ENCODE results near the gene JRKL. TPM values are rescaled to one million over a fixed set of nuclear protein-coding genes. Genes with fewer than 3 reads are reported as not detected.

Gene JRKL
- total and polyA plus RNA-seq, 2 of the 13 experiments (the other 11 are each of a cell fraction or from before 2014, with no cell fraction given) = 3.2 to 4.5 TPM

DNA sequence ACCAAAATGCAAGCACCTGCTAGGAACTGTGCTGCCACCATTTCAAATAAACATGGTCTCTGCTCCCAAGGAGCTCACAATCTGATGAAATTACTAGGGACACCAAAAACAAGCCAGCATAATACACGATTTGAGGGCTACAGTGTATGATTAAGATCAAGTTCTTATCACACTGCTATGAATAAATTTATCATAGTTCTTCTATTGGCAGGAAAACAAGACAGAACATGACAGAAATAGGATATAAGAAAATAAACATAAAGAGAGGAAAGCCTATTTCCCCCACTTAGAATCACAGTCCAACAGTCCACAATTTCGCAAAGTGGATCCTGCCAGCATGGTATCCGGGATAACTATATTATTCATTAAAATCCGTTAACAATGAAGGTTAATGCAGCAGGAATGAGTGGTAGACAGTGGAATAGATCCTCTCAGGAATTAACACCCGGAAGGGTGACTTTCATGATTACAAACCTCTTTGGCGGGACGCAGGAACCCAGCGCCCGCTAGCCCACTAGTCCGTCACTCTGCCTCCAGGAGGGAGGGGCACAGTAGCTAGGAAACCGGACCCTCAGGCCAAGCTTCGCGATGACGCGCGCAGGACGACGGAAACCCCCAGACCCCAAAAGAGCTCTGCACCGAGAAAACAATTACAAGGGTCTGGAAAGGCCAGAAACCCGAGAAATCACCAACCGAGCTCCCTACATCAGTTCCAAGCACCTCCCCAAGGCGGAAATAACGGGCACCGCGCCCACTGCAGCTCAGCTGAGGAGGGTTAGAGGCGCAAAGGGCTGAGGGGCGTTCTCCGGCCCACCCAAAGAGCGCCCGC, 708 bp upstream of the JRKL start:
- Histone ChIP-seq H2AFZ (ENCODE audit: low read length) (no peak overlapping the region), H3K4me2 (ENCODE audit: low read depth, low read length) (peak overlapping the region; percentile 72), H3K9me3 (ENCODE audit: low read length) (peaks cover 11% of the 10 kb centered on the region; the same call in 1 of the 2 replicates), H3K36me3 (replicated peaks in 1 of 2; ENCODE audit: control insufficient read depth in 1 of 2, insufficient read depth in 2 of 2, low read length in 2 of 2) (peaks cover 0 to 4% of the 10 kb centered on the region in 2 experiments; a peak in 1 of 5 replicates), H3K27me3 (ENCODE audit: control insufficient read depth in 1 of 2, insufficient read depth in 2 of 2, low read length in 2 of 2) (no peaks in the 10 kb centered on the region), H3K4me1 (ENCODE audit: insufficient read depth, low read length) (peaks cover 56% of the 10 kb centered on the region), H4K20me1 (ENCODE audit: insufficient read depth, low read length) (no peaks in the 10 kb centered on the region), H3K9ac (ENCODE audit: insufficient read depth, low read depth, low read length) (peak overlapping the region; percentile 92), H3K4me3 (replicated peaks in 1 of 3; ENCODE audit: insufficient read depth in 1 of 3, low read depth in 2 of 3, low read length in 3 of 3) (peak overlapping the region; percentile 79 to 81 (median 80)), H3K79me2 (ENCODE audit: insufficient read depth, low read length) (peaks cover 41% of the 10 kb centered on the region), H3K27ac (ENCODE audit: extremely low read length, insufficient read depth, low read length) (peak overlapping the region; percentile 78)
- intact Hi-C loops (cut with micrococcal nuclease; ENCODE audit: unreplicated experiment) (loop anchor here (1.0 kb wide), 1 partner anchor 600 kb away; the partner anchor contains the start of gene FAM76B), in situ Hi-C loops (cut with HindIII; ENCODE audit: extremely low pct_ligation_motif_present, low pct_unique_long_range_greater_than_20kb) (no loop called here)
- ChIA-PET POLR2A (interaction anchor here (0.6 to 2.5 kb wide), 19 partner anchors 9 to 1320 kb away, joined by 3 to 25 read pairs (median 4); partner anchors contain the start of genes CEP57, FAM76B, MAML2 and MTMR2), CTCF (ENCODE audit: low intra/inter-chr PET ratio, low total read pairs) (no interaction called here)
- no peak for FAIRE-seq
- under 1% methylated on average over 20 of the region's 30 CpGs for WGBS (ENCODE audit: low lambda C conversion rate)
- BruUV-seq (replicated peaks) = no TSS peak
- peak; percentile 46 for DNase-seq (ENCODE audit: low spot score)
- ATAC-seq = peak; percentile 80
- TF ChIP-seq ZNF431 (CRISPR knock-in tag; IDR thresholded peaks at IDR 0.05; ENCODE audit: borderline replicate concordance, low read depth) (0 out of 2 replicates have a peak, but pooled peaks have one; percentile 14), HNF4A (CRISPR knock-in tag; IDR thresholded peaks at IDR 0.05) (peak; percentile 31; the same call in 1 of the 2 replicates), SOX13 (IDR thresholded peaks at IDR 0.05) (no peak), SOX13 (CRISPR knock-in tag; conservative IDR thresholded peaks at IDR 0.05 in 1 of 2, IDR thresholded peaks at IDR 0.05 in 1 of 2) (no peak), TCF7 (IDR thresholded peaks at IDR 0.05; ENCODE audit: low read depth) (0 out of 2 replicates have a peak, but pooled peaks have one; percentile 19), PTBP1 (IDR thresholded peaks at IDR 0.05; ENCODE audit: low read depth, low read length, poor library complexity, severe bottlenecking) (peak; percentile 32), ZNF274 (CRISPR knock-in tag; IDR thresholded peaks at IDR 0.05) (no peak), ZBTB7A (CRISPR knock-in tag; IDR thresholded peaks at IDR 0.05) (peak; percentile 61), PRDM15 (CRISPR knock-in tag; IDR thresholded peaks at IDR 0.05) (0 out of 2 replicates have a peak, but pooled peaks have one; percentile 13), CSRNP1 (CRISPR knock-in tag; IDR thresholded peaks at IDR 0.05) (0 out of 2 replicates have a peak, but pooled peaks have one; percentile 10), CREB1 (IDR thresholded peaks at IDR 0.05) (peak; percentile 19; the same call in 1 of the 2 replicates), CREB1 (CRISPR knock-in tag; IDR thresholded peaks at IDR 0.05) (no peak), MEIS1 (CRISPR knock-in tag; IDR thresholded peaks at IDR 0.05; ENCODE audit: borderline replicate concordance) (no peak)
- TF ChIP-seq, protein P1, sequence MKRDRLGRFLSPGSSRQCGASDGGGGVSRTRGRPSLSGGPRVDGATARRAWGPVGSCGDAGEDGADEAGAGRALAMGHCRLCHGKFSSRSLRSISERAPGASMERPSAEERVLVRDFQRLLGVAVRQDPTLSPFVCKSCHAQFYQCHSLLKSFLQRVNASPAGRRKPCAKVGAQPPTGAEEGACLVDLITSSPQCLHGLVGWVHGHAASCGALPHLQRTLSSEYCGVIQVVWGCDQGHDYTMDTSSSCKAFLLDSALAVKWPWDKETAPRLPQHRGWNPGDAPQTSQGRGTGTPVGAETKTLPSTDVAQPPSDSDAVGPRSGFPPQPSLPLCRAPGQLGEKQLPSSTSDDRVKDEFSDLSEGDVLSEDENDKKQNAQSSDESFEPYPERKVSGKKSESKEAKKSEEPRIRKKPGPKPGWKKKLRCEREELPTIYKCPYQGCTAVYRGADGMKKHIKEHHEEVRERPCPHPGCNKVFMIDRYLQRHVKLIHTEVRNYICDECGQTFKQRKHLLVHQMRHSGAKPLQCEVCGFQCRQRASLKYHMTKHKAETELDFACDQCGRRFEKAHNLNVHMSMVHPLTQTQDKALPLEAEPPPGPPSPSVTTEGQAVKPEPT (CRISPR knock-in tag; IDR thresholded peaks at IDR 0.05; ENCODE audit: low read depth) = no peak
- TF ChIP-seq, protein P2, sequence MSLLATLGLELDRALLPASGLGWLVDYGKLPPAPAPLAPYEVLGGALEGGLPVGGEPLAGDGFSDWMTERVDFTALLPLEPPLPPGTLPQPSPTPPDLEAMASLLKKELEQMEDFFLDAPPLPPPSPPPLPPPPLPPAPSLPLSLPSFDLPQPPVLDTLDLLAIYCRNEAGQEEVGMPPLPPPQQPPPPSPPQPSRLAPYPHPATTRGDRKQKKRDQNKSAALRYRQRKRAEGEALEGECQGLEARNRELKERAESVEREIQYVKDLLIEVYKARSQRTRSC (CRISPR knock-in tag; IDR thresholded peaks at IDR 0.05; ENCODE audit: low read depth) = no peak

All from HepG2 (cell line).